Stomach (tissue), 4 donors: ENCODE results near the gene GATB.

Experiments used
- EP300 ChIP-seq: sonication (generic); formaldehyde crosslinking; IDR thresholded peaks from one replicate; pipeline ENCODE4 v1.6.1; 2017; ENCODE audit warnings: antibody characterized with exemption
- POLR2A ChIP-seq, 4 donors: fragments of 450-650 bp; IDR thresholded peaks; one replicate each; pipeline ENCODE4 v1.6.1; 2016; ENCODE audit warnings: antibody characterized with exemption in 4 of 4, control low read depth in 2 of 4, mild to moderate bottlenecking in 1 of 4, moderate library complexity in 1 of 4
- POLR2AphosphoS5 ChIP-seq, 3 donors: sonication (generic); formaldehyde crosslinking; IDR thresholded peaks; one replicate each; pipeline ENCODE4 v1.6.1; 2016; ENCODE audit warnings: antibody characterized with exemption in 3 of 3
- TF ChIP-seq, protein P1 (sequence below), 7 experiments: fragments of 450-650 bp in 4 of 7; fragments of 200-600 bp in 3 of 7; sonication (generic) in 3 of 7; IDR thresholded peaks; one replicate each; pipeline ENCODE4 v1.5.1; 2016 to 2019; ENCODE audit warnings: antibody characterized with exemption in 7 of 7, control low read depth in 2 of 7, mild to moderate bottlenecking in 1 of 7

DNA sequence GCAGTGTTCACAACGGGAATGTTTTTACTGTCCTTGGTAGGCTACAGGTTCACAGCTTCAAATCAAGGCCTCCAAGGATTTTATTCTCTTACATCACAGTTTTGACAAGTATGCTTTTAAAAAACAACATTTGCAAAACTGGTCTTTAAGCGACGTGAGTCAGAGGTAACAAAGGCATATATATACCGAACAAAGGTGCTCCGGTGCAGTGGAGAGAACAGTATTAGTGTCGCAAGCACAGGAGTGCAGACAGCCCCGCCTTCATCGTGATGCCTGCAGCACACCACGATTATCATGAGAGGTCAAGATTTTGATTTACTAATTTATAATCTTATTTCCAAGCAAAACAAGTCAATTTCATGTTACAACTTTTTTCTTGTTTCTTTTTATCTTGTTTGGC, 90.8 kb downstream of the GATB start:
- TF ChIP-seq POLR2A (IDR thresholded peaks at IDR 0.05) (no peak), POLR2AphosphoS5 (IDR thresholded peaks at IDR 0.05) (no peak), EP300 (no peak)
- TF ChIP-seq, protein P1, sequence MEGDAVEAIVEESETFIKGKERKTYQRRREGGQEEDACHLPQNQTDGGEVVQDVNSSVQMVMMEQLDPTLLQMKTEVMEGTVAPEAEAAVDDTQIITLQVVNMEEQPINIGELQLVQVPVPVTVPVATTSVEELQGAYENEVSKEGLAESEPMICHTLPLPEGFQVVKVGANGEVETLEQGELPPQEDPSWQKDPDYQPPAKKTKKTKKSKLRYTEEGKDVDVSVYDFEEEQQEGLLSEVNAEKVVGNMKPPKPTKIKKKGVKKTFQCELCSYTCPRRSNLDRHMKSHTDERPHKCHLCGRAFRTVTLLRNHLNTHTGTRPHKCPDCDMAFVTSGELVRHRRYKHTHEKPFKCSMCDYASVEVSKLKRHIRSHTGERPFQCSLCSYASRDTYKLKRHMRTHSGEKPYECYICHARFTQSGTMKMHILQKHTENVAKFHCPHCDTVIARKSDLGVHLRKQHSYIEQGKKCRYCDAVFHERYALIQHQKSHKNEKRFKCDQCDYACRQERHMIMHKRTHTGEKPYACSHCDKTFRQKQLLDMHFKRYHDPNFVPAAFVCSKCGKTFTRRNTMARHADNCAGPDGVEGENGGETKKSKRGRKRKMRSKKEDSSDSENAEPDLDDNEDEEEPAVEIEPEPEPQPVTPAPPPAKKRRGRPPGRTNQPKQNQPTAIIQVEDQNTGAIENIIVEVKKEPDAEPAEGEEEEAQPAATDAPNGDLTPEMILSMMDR (IDR thresholded peaks at IDR 0.05), result no peak
